ENCODE data around the gene FNIP2. TPM values are rescaled to one million over a fixed set of nuclear protein-coding genes. Genes with fewer than 3 reads are reported as not detected.

Gene FNIP2
- total and polyA plus RNA-seq, 9 of the 15 experiments (the other 6 are each of a cell fraction or from before 2014, with no cell fraction given) = 1.7 to 15.5 (median 8.3) TPM

- BruUV-seq (replicated peaks) = no TSS peak
- peaks cover 9 to 48% of the 10 kb centered on the region in 2 experiments; a peak in 4 of 5 replicates for H3K4me1 ChIP-seq (replicated peaks in 1 of 2; ENCODE audit: control insufficient read depth in 2 of 2, insufficient read depth in 2 of 2, low read length in 2 of 2)
- FAIRE-seq = no peak
- no peak overlapping the region for H3K4me2 ChIP-seq (ENCODE audit: insufficient read depth, low read length)
- H3K79me2 ChIP-seq (ENCODE audit: control insufficient read depth, insufficient read depth, low read length) = peaks cover 2% of the 10 kb centered on the region; the same call in 2 of the 3 replicates
- H4K20me1 ChIP-seq (replicated peaks; ENCODE audit: control insufficient read depth, insufficient read depth, low read length) = no peaks in the 10 kb centered on the region; the same call in 1 of the 2 replicates
- H3K36me3 ChIP-seq (ENCODE audit: control insufficient read depth, insufficient read depth, low read length) = no peaks in the 10 kb centered on the region
- in situ Hi-C loops (cut with MboI) (no loop called here), intact Hi-C loops (cut with micrococcal nuclease) (loop anchor here (10.0 kb wide), 1 partner anchor 47 kb away; no protein-coding TSS in a partner anchor)
- DNase-seq (ENCODE audit: extremely low read depth in 1 of 4, low spot score in 3 of 4) = no peak
- no peak overlapping the region for H3K9ac ChIP-seq (ENCODE audit: insufficient read depth in 1 of 2, low read depth in 2 of 2, low read length in 2 of 2)
- no peaks in the 10 kb centered on the region for H3K27me3 ChIP-seq (ENCODE audit: control insufficient read depth in 2 of 2, insufficient read depth in 2 of 2, low read length in 2 of 2)
- TF ChIP-seq SRSF7 (optimal IDR thresholded peaks at IDR 0.05; ENCODE audit: low read depth, low read length) = no peak
- TF ChIP-seq, protein P1, sequence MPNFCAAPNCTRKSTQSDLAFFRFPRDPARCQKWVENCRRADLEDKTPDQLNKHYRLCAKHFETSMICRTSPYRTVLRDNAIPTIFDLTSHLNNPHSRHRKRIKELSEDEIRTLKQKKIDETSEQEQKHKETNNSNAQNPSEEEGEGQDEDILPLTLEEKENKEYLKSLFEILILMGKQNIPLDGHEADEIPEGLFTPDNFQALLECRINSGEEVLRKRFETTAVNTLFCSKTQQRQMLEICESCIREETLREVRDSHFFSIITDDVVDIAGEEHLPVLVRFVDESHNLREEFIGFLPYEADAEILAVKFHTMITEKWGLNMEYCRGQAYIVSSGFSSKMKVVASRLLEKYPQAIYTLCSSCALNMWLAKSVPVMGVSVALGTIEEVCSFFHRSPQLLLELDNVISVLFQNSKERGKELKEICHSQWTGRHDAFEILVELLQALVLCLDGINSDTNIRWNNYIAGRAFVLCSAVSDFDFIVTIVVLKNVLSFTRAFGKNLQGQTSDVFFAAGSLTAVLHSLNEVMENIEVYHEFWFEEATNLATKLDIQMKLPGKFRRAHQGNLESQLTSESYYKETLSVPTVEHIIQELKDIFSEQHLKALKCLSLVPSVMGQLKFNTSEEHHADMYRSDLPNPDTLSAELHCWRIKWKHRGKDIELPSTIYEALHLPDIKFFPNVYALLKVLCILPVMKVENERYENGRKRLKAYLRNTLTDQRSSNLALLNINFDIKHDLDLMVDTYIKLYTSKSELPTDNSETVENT (CRISPR knock-in tag; IDR thresholded peaks at IDR 0.05) = no peak
- no peak for TF ChIP-seq MBD1 (CRISPR knock-in tag; IDR thresholded peaks at IDR 0.05)
- TF ChIP-seq RAD21 (CRISPR knock-in tag; conservative IDR thresholded peaks at IDR 0.05 in 1 of 2, IDR thresholded peaks at IDR 0.05 in 1 of 2) = no peak
- no peak for TF ChIP-seq PURB (CRISPR knock-in tag; IDR thresholded peaks at IDR 0.05; ENCODE audit: low read depth)
- no peak for TF ChIP-seq IFI16 (CRISPR knock-in tag; IDR thresholded peaks at IDR 0.05)
- no peak for TF ChIP-seq POLR2G (IDR thresholded peaks at IDR 0.05; ENCODE audit: low read depth, low read length)
- ChIA-PET POLR2A (no interaction called here), CTCF (ENCODE audit: low intra/inter-chr PET ratio) (no interaction called here)
- H3K9me1 ChIP-seq (ENCODE audit: control insufficient read depth, insufficient read depth, low read length) = no peaks in the 10 kb centered on the region
- 64% methylated on average over 4 of the region's 4 CpGs for WGBS (ENCODE audit: insufficient coverage, low coverage, missing lambda C conversion rate)
- no peak overlapping the region for H3K27ac ChIP-seq (ENCODE audit: extremely low read depth, low read depth, low read length)
- H2AFZ ChIP-seq (ENCODE audit: low read depth, low read length) = no peak overlapping the region
- no peak overlapping the region for H3K4me3 ChIP-seq
- H3K9me3 ChIP-seq (replicated peaks; ENCODE audit: control insufficient read depth, insufficient read depth, low read depth, low read length) = no peaks in the 10 kb centered on the region
- no peak for ATAC-seq
Observed at GRCh38 chr4:158821228-158821971, 52.6 kb downstream of the FNIP2 start.

Measured in K562 (cell line).